T-cell (primary cell): ENCODE results near the gene MAU2. TPM values are rescaled to one million over a fixed set of nuclear protein-coding genes. Genes with fewer than 3 reads are reported as not detected.

Experiments used
- ATAC-seq, 4 experiments: fragments of 200-7000 bp in 3 of 4; fragments of 150-1000 bp in 1 of 4; cut with Tn5 transposase; replicated peaks in 1 of 4; 1 replicate in 3 of 4; 2 replicates in 1 of 4; pipeline ENCODE4 v1.10.0; 2021; ENCODE audit warnings: moderate library complexity in 3 of 4, mild to moderate bottlenecking in 2 of 4, moderate number of reproducible peaks in 1 of 4
- CTCF ChIA-PET, 2 donors: fragments of 300-600 bp; sonication (Branson Sonifier 250); formaldehyde crosslinking; loops; one replicate each; lab custom pipeline; 2022; ENCODE audit warnings: antibody characterized with exemption in 2 of 2; lab: Charles Lee
- POLR2A ChIA-PET, 2 donors: fragments of 300-600 bp; sonication (Branson Sonifier 250); formaldehyde crosslinking; loops; one replicate each; lab custom pipeline; 2022; ENCODE audit warnings: antibody characterized with exemption in 2 of 2; lab: Charles Lee
- DNase-seq, 35 experiments: peaks; one replicate each; pipeline versions ENCODE4 v3.0.0 to v3.0.0-alpha.2; 2013 to 2023
- H3K27ac ChIP-seq: one replicate; pipeline ENCODE4 v1.5.1; 2013; ENCODE audit warnings: low read length
- H3K27me3 ChIP-seq, 2 experiments: replicated peaks in 1 of 2; 1 replicate in 1 of 2; 2 replicates in 1 of 2; pipeline versions ENCODE4 v1.6.1 to v1.7.0; 2013; ENCODE audit warnings: low read length in 1 of 2, mixed read lengths in 1 of 2; ENCODE audit not compliant: control insufficient read depth in 2 of 2, insufficient read depth in 2 of 2; ENCODE audit errors: extremely low read depth in 1 of 2
- H3K36me3 ChIP-seq, 2 donors: 1 replicate in 1 of 2; 2 replicates in 1 of 2; pipeline versions ENCODE4 v1.6.1 to v1.7.0; 2013; ENCODE audit warnings: low read length in 1 of 2; ENCODE audit not compliant: control insufficient read depth in 2 of 2, insufficient read depth in 1 of 2; ENCODE audit errors: extremely low read depth in 1 of 2
- H3K4me1 ChIP-seq, 2 experiments: 1 replicate in 1 of 2; 2 replicates in 1 of 2; pipeline versions ENCODE4 v1.6.1 to v1.7.0; 2013; ENCODE audit warnings: low read length in 2 of 2, mixed read lengths in 1 of 2; ENCODE audit not compliant: insufficient read depth in 2 of 2, control insufficient read depth in 1 of 2; ENCODE audit errors: extremely low read depth in 1 of 2
- H3K4me3 ChIP-seq, 2 donors: 1 replicate in 1 of 2; 2 replicates in 1 of 2; pipeline versions ENCODE4 v1.5.1 to v1.7.0; 2013; ENCODE audit warnings: mild to moderate bottlenecking in 2 of 2, low read length in 1 of 2, moderate library complexity in 1 of 2; ENCODE audit not compliant: control insufficient read depth in 1 of 2; ENCODE audit errors: extremely low read depth in 1 of 2
- H3K9me3 ChIP-seq: 2 replicates; pipeline ENCODE4 v1.7.0; 2013
- H3K27ac Mint-ChIP-seq, 2 donors: one replicate each; pipeline ENCODE4 v1.8.0; 2020 to 2021; ENCODE audit warnings: mild to moderate bottlenecking in 2 of 2, mixed read lengths in 2 of 2
- H3K27me3 Mint-ChIP-seq, 2 donors: one replicate each; pipeline ENCODE4 v1.8.0; 2021 to 2022; ENCODE audit warnings: mixed read lengths in 2 of 2
- H3K36me3 Mint-ChIP-seq: one replicate; pipeline ENCODE4 v1.8.0; 2021; ENCODE audit warnings: mixed read lengths
- H3K4me1 Mint-ChIP-seq, 3 donors: one replicate each; pipeline ENCODE4 v1.8.0; 2020 to 2022; ENCODE audit warnings: mixed read lengths in 3 of 3, mild to moderate bottlenecking in 1 of 3
- H3K4me3 Mint-ChIP-seq, 3 donors: one replicate each; pipeline ENCODE4 v1.8.0; 2020 to 2022; ENCODE audit warnings: mild to moderate bottlenecking in 3 of 3, mixed read lengths in 3 of 3, moderate library complexity in 3 of 3
- H3K9me3 Mint-ChIP-seq, 3 donors: one replicate each; pipeline ENCODE4 v1.8.0; 2020 to 2022; ENCODE audit warnings: mixed read lengths in 3 of 3
- WGBS: methylation state at CpG from one replicate; pipeline ENCODE4 v1.1.5; 2013; ENCODE audit warnings: missing lambda C conversion rate; ENCODE audit not compliant: insufficient coverage; 5-methylcytosine and 5-hydroxymethylcytosine counted together
- total RNA-seq, 35 experiments: library from RNA in 6 of 35; stranded (reverse) in 6 of 35; fragments of 120-200 nt in 1 of 35; gene quantifications; one replicate each; pipeline versions ENCODE4 v1.2.1 to v1.2.4 and lab custom pipeline; 2013 to 2026

MAU2 gene
- total RNA-seq, 5 donors from 2014 or later (not counting 1 experiment from before 2014, with no cell fraction given): 143 to 159 (median 150) TPM

- DNase-seq (no peak), ATAC-seq (no peak)
- Mint-ChIP-seq H3K4me3 (no peak overlapping the region), H3K27me3 (no peaks in the 10 kb centered on the region), H3K36me3 (no peaks in the 10 kb centered on the region), H3K27ac (no peak overlapping the region), H3K4me1 (peaks cover 1 to 3% (median 2%) of the 10 kb centered on the region in 3 donors), H3K9me3 (no peaks in the 10 kb centered on the region)
- 89% methylated on average over 5 of the region's 11 CpGs for WGBS
- Histone ChIP-seq H3K36me3 (no peaks in the 10 kb centered on the region), H3K9me3 (no peaks in the 10 kb centered on the region), H3K4me1 (peaks cover 1 to 13% of the 10 kb centered on the region in 2 experiments), H3K27ac (no peak overlapping the region), H3K4me3 (no peak overlapping the region), H3K27me3 (peaks cover 0 to 4% of the 10 kb centered on the region in 2 experiments)
- POLR2A ChIA-PET: interaction anchor here in 1 of 2 donors (0.6 kb wide), 1 partner anchor 294 kb away, joined by 3 read pairs; no protein-coding TSS in a partner anchor
- CTCF ChIA-PET: no interaction called here
Measured at GRCh38 chr19:19381007-19381926, 60.6 kb downstream of the MAU2 start.

- no peak overlapping the region for H3K4me3 Mint-ChIP-seq
- Histone ChIP-seq H3K27me3 (peaks cover 0 to 4% of the 10 kb centered on the region in 2 experiments), H3K27ac (no peak overlapping the region), H3K4me3 (no peak overlapping the region), H3K9me3 (no peaks in the 10 kb centered on the region), H3K36me3 (no peaks in the 10 kb centered on the region), H3K4me1 (peaks cover 7 to 22% of the 10 kb centered on the region in 2 experiments)
- H3K4me1 Mint-ChIP-seq: peaks cover 8 to 10% (median 9%) of the 10 kb centered on the region in 3 donors
- H3K27ac Mint-ChIP-seq: peak overlapping the region in 1 of 2 donors; percentile 13
- POLR2A ChIA-PET: interaction anchor here in 1 of 2 donors (0.7 kb wide), 1 partner anchor 14 kb away, joined by 4 read pairs; no protein-coding TSS in a partner anchor
- ATAC-seq: no peak
- H3K9me3 Mint-ChIP-seq: no peaks in the 10 kb centered on the region
- H3K27me3 Mint-ChIP-seq: no peaks in the 10 kb centered on the region
- 100% methylated on average over 3 of the region's 8 CpGs for WGBS
- DNase-seq: no peak
- H3K36me3 Mint-ChIP-seq: no peaks in the 10 kb centered on the region
- CTCF ChIA-PET: no interaction called here
Measured at GRCh38 chr19:19382118-19382517, 61.5 kb downstream of the MAU2 start.

GRCh38 chr19:19384486-19384885, 63.9 kb downstream of the MAU2 start:
- Histone ChIP-seq H3K4me1 (peaks cover 27 to 45% of the 10 kb centered on the region in 2 experiments), H3K4me3 (peak overlapping the region; percentile 64 to 95), H3K27ac (no peak overlapping the region), H3K36me3 (no peaks in the 10 kb centered on the region), H3K9me3 (no peaks in the 10 kb centered on the region), H3K27me3 (peaks cover 0 to 4% of the 10 kb centered on the region in 2 experiments)
- DNase-seq: no peak
- Mint-ChIP-seq H3K4me3 (peak overlapping the region; percentile 87 to 100 (median 93)), H3K4me1 (peaks cover 31 to 34% (median 32%) of the 10 kb centered on the region in 3 donors), H3K36me3 (no peaks in the 10 kb centered on the region), H3K27me3 (no peaks in the 10 kb centered on the region), H3K27ac (no peak overlapping the region), H3K9me3 (no peaks in the 10 kb centered on the region)
- CTCF ChIA-PET: interaction anchor here in 1 of 2 donors (1.6 kb wide), 1 partner anchor 105 kb away, joined by 11 read pairs; no protein-coding TSS in a partner anchor
- no CpG with 5 or more reads among the region's 13 CpGs for WGBS
- POLR2A ChIA-PET: no interaction called here
- ATAC-seq: no peak

GRCh38 chr19:19385131-19385895, 64.7 kb downstream of the MAU2 start:
- no peaks in the 10 kb centered on the region for H3K27me3 ChIP-seq
- peaks cover 40 to 42% (median 40%) of the 10 kb centered on the region in 3 donors for H3K4me1 Mint-ChIP-seq
- H3K36me3 Mint-ChIP-seq: peaks cover 4% of the 10 kb centered on the region
- CTCF ChIA-PET: interaction anchor here in 1 of 2 donors (0.6 to 1.6 kb wide), 4 partner anchors 14 to 105 kb away, joined by 3 to 15 read pairs (median 7); partner anchors contain the start of gene GATAD2A
- under 1% methylated on average over 75 of the region's 75 CpGs for WGBS
- H3K4me1 ChIP-seq: peaks cover 32 to 53% of the 10 kb centered on the region in 2 experiments
- H3K4me3 ChIP-seq: peak overlapping the region; percentile 92 to 95
- H3K27me3 Mint-ChIP-seq: no peaks in the 10 kb centered on the region
- no peaks in the 10 kb centered on the region for H3K9me3 Mint-ChIP-seq
- peak overlapping the region; percentile 87 to 100 (median 93) for H3K4me3 Mint-ChIP-seq
- ATAC-seq: peak; percentile 90 to 93 (median 90)
- H3K27ac ChIP-seq: peak overlapping the region; percentile 80
- H3K9me3 ChIP-seq: no peaks in the 10 kb centered on the region
- POLR2A ChIA-PET: interaction anchor here (0.5 to 1.0 kb wide), 3 partner anchors 12 to 198 kb away, joined by 4 to 6 read pairs (median 5); partner anchors contain the start of gene GATAD2A (in 1 of the 2)
- peak; percentile 95 to 99 (median 98) for DNase-seq
- H3K36me3 ChIP-seq: no peaks in the 10 kb centered on the region
- peak overlapping the region; percentile 84 to 92 for H3K27ac Mint-ChIP-seq

GRCh38 chr19:19385896-19386869, 65.6 kb downstream of the MAU2 start:
- Mint-ChIP-seq H3K36me3 (peaks cover 8% of the 10 kb centered on the region), H3K9me3 (no peaks in the 10 kb centered on the region), H3K4me1 (peaks cover 48 to 50% (median 48%) of the 10 kb centered on the region in 3 donors), H3K27ac (peak overlapping the region; percentile 84 to 90), H3K4me3 (peak overlapping the region; percentile 88 to 100 (median 93)), H3K27me3 (no peaks in the 10 kb centered on the region)
- Histone ChIP-seq H3K27me3 (no peaks in the 10 kb centered on the region), H3K4me3 (peak overlapping the region; percentile 92 to 95), H3K4me1 (peaks cover 37 to 61% of the 10 kb centered on the region in 2 experiments), H3K9me3 (no peaks in the 10 kb centered on the region), H3K27ac (peak overlapping the region; percentile 72), H3K36me3 (no peaks in the 10 kb centered on the region)
- DNase-seq (peak in 23 of 35 experiments; percentile 17 to 63 (median 46)), ATAC-seq (peak; percentile 11 to 44 (median 38))
- ChIA-PET POLR2A (interaction anchor here (0.5 to 1.0 kb wide), 3 partner anchors 13 to 199 kb away, joined by 4 to 6 read pairs (median 5); partner anchors contain the start of gene GATAD2A (in 1 of the 2)), CTCF (interaction anchor here in 1 of 2 donors (0.6 to 1.6 kb wide), 4 partner anchors 13 to 104 kb away, joined by 3 to 15 read pairs (median 7); partner anchors contain the start of gene GATAD2A)
- under 1% methylated on average over 70 of the region's 75 CpGs for whole genome bisulfite sequencing
